Caki2 (cell line): Measurements from ENCODE around the gene LDHD. TPM values are rescaled to one million over a fixed set of nuclear protein-coding genes. Genes with fewer than 3 reads are reported as not detected.

Source experiments
- DNase-seq: peaks from one replicate; pipeline ENCODE4 v3.0.0-alpha.2; 2015; ENCODE audit warnings: low read depth
- in situ Hi-C: cut with HindIII; loops from 2 replicates; pipeline ENCODE4 v1.10.0; 2016; ENCODE audit warnings: low sequenced_read_pairs, low pct_unique_long_range_greater_than_20kb, mixed read lengths
- total RNA-seq: library from RNA; depleted of rRNA; stranded (reverse); fragments of >200 nt; shearing (Covaris generic); gene quantifications from 2 replicates; pipeline ENCODE4 v1.2.3, GENCODE V29; 2014; ENCODE audit warnings: low replicate concordance; rRNA removed

Gene LDHD
- total RNA-seq, 1 experiment from 2014 or later: 0.95 TPM

GRCh38 chr16:75070012-75070841 is 46.4 kb downstream of the LDHD start:
- in situ Hi-C loops: no loop called here
- DNase-seq: no peak

- DNase-seq: no peak
- in situ Hi-C loops: no loop called here
Measured at GRCh38 chr16:75068085-75069031, 48.2 kb downstream of the LDHD start.

GRCh38 chr16:75066861-75067447 is 49.6 kb downstream of the LDHD start:
- DNase-seq: no peak
- in situ Hi-C loops: no loop called here

GRCh38 chr16:75065521-75066149 is 50.9 kb downstream of the LDHD start:
- DNase-seq: peak; percentile 67
- in situ Hi-C loops: no loop called here

- no peak for DNase-seq
- in situ Hi-C loops: no loop called here
Measured at GRCh38 chr16:75065149-75065505, 51.5 kb downstream of the LDHD start.

- peak; percentile 81 for DNase-seq
- in situ Hi-C loops: no loop called here
Measured at GRCh38 chr16:75064403-75065148, 52.0 kb downstream of the LDHD start.

- DNase-seq: no peak
- in situ Hi-C loops: no loop called here
Measured at GRCh38 chr16:75063549-75064088, 53.0 kb downstream of the LDHD start.

GRCh38 chr16:75062976-75063346 is 53.6 kb downstream of the LDHD start:
- in situ Hi-C loops: no loop called here
- no peak for DNase-seq

- in situ Hi-C loops: no loop called here
Measured at GRCh38 chr16:75062135-75062975, 54.2 kb downstream of the LDHD start.

More at GRCh38 chr16:75062135-75062975, 54.2 kb downstream of the LDHD start:
- no peak for DNase-seq

Other genes with a start within 250 kb of the LDHD start
- 15.8 and 24.2 TPM in 2 replicates for gene WDR59, start 131.7 kb downstream of the LDHD start, total RNA-seq
- 66.7 and 104 TPM in 2 replicates for gene ZNRF1, start 117.8 kb downstream of the LDHD start, total RNA-seq
- gene ZFP1, start 31.7 kb upstream of the LDHD start, total RNA-seq: 7.9 and 14.4 TPM in 2 replicates
- not detected in 2 replicates for gene CTRB2, start 90.4 kb upstream of the LDHD start, total RNA-seq
- not detected in 2 replicates for gene CTRB1, start 102.2 kb upstream of the LDHD start, total RNA-seq
- gene BCAR1, start 134.8 kb upstream of the LDHD start, total RNA-seq: 85.7 and 94.2 TPM in 2 replicates